Stimulated activated CD8-positive, alpha-beta memory T cell treated with anti-CD3 and anti-CD28 coated beads, Interleukin-15, amount 100 ng/mL, for 24 hours (primary cell): ENCODE results near the gene CDH23.

Experiments
- DNase-seq: peaks from one replicate; pipeline ENCODE4 v3.0.0-alpha.2; 2020; ENCODE audit warnings: low read depth

CDH23 gene

DNA sequence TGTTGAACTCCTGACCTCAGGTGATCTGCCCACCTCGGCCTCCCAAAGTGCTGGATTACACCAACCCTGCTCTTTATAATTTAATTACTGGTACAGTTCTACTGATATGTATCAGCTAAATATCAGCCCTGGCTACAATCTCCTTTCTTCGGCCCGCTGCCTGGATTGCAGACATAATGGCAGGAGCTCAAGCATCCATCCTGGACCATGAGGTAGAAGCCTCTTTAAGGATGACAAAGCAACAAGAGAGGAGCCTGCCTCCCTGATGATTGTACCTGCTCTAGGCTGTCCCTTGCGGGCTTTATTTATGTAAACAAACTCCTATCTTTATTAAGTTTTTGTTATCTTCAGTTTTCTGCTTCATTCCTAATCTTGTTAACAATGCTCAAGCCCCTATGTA, 459.9 kb downstream of the CDH23 start:
- DNase-seq = no peak

DNA sequence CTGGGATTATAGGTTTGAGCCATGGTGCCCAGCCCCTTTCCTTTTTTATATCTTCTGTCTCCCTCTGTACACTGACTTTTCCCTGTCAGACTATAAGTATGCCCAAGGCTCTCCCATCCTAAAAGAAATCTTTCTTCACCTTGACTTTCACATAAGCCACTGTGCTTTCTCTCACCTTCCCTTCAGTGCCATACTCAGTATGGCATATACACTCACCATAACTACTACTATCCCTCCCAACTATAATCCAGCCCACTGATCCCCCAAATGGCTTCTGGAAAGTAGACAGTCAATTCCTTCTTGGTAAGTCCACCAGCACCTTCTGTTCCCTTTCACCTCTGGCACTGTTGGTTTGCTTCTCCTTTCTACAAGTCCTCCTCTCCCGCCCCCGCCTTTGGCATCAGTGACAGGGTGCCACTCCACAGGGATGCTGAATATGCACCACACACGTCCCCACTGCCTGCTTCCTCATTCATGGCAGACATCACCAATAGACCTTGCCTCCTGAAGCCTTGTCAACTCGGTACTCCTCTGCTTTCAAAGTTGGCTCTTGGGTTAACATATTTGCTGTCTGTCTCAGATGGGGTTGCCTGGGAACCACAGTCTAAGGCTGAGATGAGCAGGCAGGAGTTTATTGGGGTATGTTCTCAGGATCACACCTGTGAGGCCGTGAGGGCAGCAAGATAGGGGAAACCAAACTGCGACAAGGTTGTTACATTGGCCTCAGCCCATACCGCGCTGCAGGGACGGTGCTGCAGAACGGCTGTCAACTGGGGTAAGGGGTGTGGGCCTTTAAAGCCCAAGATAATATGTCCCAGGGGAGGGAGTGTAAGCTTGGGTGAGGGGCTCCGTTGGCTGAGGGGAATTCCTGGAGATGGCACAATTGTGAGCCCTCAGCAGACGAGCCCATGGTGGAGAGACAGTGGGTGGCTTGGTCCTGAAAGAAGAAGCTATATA, 461.5 kb downstream of the CDH23 start:
- no peak for DNase-seq

DNA sequence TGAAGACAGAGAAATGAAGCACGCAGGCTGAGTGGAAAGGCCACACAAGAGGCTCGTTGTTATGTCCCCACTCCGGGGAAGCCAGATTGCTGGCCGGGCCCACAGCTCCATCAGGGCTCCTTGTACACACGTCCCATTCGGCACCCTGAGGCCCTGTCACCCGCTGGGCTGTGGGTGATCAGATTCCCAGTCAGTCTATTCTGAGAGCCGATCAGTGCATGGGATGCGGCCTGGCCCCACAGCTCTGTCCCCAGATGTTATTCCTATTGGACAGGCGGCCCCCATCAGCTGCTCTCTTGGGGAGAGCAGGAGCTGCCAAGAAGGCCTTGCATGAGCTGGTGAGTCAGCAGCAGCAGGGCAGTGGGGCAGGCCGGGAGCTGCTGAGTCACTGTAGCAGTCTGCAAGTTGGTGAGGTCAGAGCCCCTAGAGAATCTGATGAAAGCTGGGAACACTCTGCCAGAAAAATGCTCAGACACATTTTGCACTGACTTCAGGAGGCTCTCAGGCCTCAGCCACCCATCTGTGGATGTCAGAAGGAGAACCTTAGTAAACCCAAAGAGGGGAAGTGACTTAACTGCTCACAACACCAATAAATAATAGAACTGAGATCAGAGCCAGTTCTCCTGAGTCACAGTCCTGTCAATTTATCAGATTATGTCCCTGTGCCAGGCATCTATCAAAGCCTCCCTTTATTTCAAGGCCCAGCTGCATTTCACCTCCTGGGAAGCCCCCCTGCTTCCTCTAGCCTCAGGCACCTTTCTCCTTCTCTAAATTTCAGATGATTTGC, 463.7 kb downstream of the CDH23 start:
- DNase-seq = no peak

DNA sequence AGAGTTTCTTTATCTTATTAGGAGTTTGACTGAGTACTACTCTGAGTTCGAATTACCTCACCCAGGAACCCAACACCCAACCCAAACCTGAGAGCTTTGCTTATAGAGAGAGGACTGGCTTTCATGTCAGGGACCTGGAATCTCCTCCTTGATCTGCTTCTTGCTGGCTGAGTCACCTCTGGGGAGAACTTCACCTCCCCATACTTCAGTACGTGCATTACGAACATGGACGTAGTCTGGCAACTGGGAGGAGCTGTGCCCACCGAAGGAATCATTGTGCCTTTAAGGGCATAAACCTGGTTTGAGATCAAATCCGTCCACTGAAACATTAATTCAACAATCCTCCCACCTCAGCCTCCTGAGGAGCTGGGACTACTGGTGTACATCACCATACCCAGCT, 466.5 kb downstream of the CDH23 start:
- DNase-seq = no peak

DNA sequence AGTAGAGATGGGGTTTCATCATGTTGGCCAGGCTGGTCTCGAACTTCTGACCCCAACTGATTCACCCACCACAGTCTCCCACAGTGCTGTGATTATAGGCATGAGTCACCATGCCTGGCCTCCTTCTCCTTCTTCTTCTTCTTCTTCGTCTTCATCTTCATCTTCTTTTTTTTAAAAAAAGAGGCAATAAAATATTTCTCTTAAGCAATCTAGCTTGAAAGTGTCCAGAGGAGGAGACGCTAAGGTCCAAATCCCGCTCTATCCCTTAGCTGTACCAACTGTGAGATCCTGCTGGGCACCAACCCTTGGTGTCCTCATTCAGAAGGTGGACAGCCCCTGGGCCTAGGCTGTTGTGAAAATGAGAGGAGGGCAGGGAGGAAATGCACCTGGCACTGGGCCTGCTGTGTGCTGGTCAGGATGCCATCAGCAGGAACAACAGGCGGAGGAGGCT, 468.2 kb downstream of the CDH23 start:
- no peak for DNase-seq
